ENCODE results near the gene DRC1. TPM values are rescaled to one million over a fixed set of nuclear protein-coding genes. Genes with fewer than 3 reads are reported as not detected.

DRC1 gene
- total and polyA plus RNA-seq, 2 of the 4 experiments (the other 2 are of a cell fraction), result 0.18 TPM; not detected in 1

- Histone ChIP-seq H3K18ac (ENCODE audit: low read depth, low read length) (no peak overlapping the region), H3K9me3 (ENCODE audit: control insufficient read depth, insufficient read depth, low read length) (no peaks in the 10 kb centered on the region), H3K4me2 (ENCODE audit: low read depth, low read length) (no peak overlapping the region), H2AK9ac (replicated peaks; ENCODE audit: low read depth, low read length, poor library complexity) (no peak overlapping the region), H3K36me3 (ENCODE audit: control insufficient read depth, insufficient read depth, low read length) (no peaks in the 10 kb centered on the region), H2BK120ac (ENCODE audit: low read depth, low read length) (no peak overlapping the region), H3K4ac (ENCODE audit: low read depth, low read length) (no peak overlapping the region), H3K79me1 (ENCODE audit: low read depth in 1 of 2, low read length in 2 of 2) (no peaks in the 10 kb centered on the region), H3K9me1 (ENCODE audit: insufficient read depth, low read length) (no peaks in the 10 kb centered on the region), H3K14ac (replicated peaks; ENCODE audit: low read depth, low read length) (no peak overlapping the region), H4K8ac (ENCODE audit: low read depth in 2 of 2, low read length in 2 of 2) (no peak overlapping the region), H4K5ac (ENCODE audit: low read depth, low read length) (no peak overlapping the region), H3K9ac (ENCODE audit: low read depth, low read length) (no peak overlapping the region), H2BK15ac (ENCODE audit: low read depth, low read length) (no peak overlapping the region), H4K20me1 (ENCODE audit: insufficient read depth, low read length) (no peaks in the 10 kb centered on the region), H3K23ac (ENCODE audit: low read depth, low read length) (no peak overlapping the region), H4K91ac (ENCODE audit: insufficient read depth, low read depth, low read length) (no peak overlapping the region), H3K27ac (ENCODE audit: insufficient read depth, low read length) (no peak overlapping the region), H2BK20ac (ENCODE audit: low read depth, low read length) (no peak overlapping the region), H3K4me1 (ENCODE audit: control insufficient read depth, insufficient read depth, low read length) (no peaks in the 10 kb centered on the region), H3K4me3 (ENCODE audit: insufficient read depth, low read depth, low read length) (no peak overlapping the region), H2BK5ac (ENCODE audit: low read depth, low read length, poor library complexity, severe bottlenecking) (no peak overlapping the region), H3K27me3 (ENCODE audit: control insufficient read depth, insufficient read depth, low read length) (peaks cover 11% of the 10 kb centered on the region), H2AFZ (replicated peaks; ENCODE audit: low read length, poor library complexity) (no peak overlapping the region), H3K56ac (ENCODE audit: extremely low read depth, insufficient read depth, low read length) (no peak overlapping the region), H2AK5ac (ENCODE audit: low read depth, low read length) (no peak overlapping the region)
- ChIA-PET POLR2A (ENCODE audit: unreplicated experiment) (no interaction called here), CTCF (interaction anchor here (0.6 kb wide), 1 partner anchor 10 kb away, joined by 3 read pairs; no protein-coding TSS in a partner anchor)
- TF ChIP-seq CEBPB (IDR thresholded peaks at IDR 0.05; ENCODE audit: low read depth, low read length), result no peak
- no peak for TF ChIP-seq SMC3 (IDR thresholded peaks at IDR 0.05; ENCODE audit: low read depth, low read length)
- TF ChIP-seq MAFK (IDR thresholded peaks at IDR 0.05; ENCODE audit: low read depth, low read length), result no peak
- no peak for TF ChIP-seq CHD1 (IDR thresholded peaks at IDR 0.05; ENCODE audit: low read depth, low read length)
- no peak for TF ChIP-seq FOS (IDR thresholded peaks at IDR 0.05; ENCODE audit: low read depth, low read length)
- no peak for TF ChIP-seq POLR2A (IDR thresholded peaks at IDR 0.05; ENCODE audit: low read depth, low read length)
- TF ChIP-seq RCOR1 (IDR thresholded peaks at IDR 0.05; ENCODE audit: insufficient replicate concordance, low read length), result no peak
- no peak for TF ChIP-seq MAZ (IDR thresholded peaks at IDR 0.05; ENCODE audit: borderline replicate concordance, low read depth, low read length)
- no peak for TF ChIP-seq USF2 (IDR thresholded peaks at IDR 0.05; ENCODE audit: low read depth, low read length)
- TF ChIP-seq NFE2L2 (IDR thresholded peaks at IDR 0.05; ENCODE audit: low read depth, low read length), result no peak
- no peak for TF ChIP-seq BHLHE40 (IDR thresholded peaks at IDR 0.05; ENCODE audit: low read depth, low read length)
- no TSS peak for BruUV-seq (replicated peaks)
- DNase-seq, result no peak
- in situ Hi-C loops (cut with MboI; ENCODE audit: low sequenced_read_pairs), result no loop called here
- dilution Hi-C loops (cut with HindIII; ENCODE audit: low sequenced_read_pairs, unreplicated experiment), result no loop called here
- ATAC-seq (ENCODE audit: low read depth), result no peak
- WGBS, 2 experiments (ENCODE audit: extremely low coverage in 2 of 2, insufficient read length in 1 of 2), result no CpG with 5 or more reads among the region's 1 CpG
- intact Hi-C loops (cut with micrococcal nuclease), result no loop called here
Measured at GRCh38 chr2:26409785-26410184, 8.1 kb downstream of the DRC1 start.
